Epithelial cell of esophagus (primary cell): ENCODE data around the gene STAC.

Source experiments
- DNase-seq: peaks from one replicate; pipeline ENCODE4 v3.0.0; 2010; ENCODE audit warnings: low read depth
- H3K4me3 ChIP-seq: 2 replicates; pipeline ENCODE4 v1.5.1; 2011; ENCODE audit warnings: mild to moderate bottlenecking, low read length, control low read depth
- TF ChIP-seq, protein P1 (sequence below): IDR thresholded peaks from 2 replicates; pipeline ENCODE4 v1.5.1; 2011; ENCODE audit warnings: low read depth, mild to moderate bottlenecking, low read length, control low read depth, inconsistent platforms; ENCODE audit not compliant: insufficient read depth; ENCODE audit errors: missing control alignments

Gene STAC

DNA sequence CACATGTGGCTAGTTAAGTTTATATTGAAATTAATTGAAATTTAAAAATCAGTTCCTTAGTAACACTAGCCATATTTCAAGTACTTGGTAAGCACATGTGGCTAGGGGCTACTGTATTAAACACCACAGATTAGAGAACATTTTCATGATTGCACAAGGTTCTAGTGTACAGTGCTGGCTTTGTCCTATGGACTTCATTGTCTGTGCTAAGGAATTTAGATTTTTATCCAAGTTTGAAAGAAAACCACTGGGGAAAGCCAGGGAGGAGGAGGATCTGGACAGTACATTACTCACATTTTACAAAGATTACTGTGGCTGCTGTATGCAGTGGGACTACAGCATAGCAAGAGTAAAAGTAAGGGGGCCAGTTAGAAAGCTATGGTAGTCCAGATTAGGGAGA, 13.9 kb downstream of the STAC start:
- TF ChIP-seq, protein P1, sequence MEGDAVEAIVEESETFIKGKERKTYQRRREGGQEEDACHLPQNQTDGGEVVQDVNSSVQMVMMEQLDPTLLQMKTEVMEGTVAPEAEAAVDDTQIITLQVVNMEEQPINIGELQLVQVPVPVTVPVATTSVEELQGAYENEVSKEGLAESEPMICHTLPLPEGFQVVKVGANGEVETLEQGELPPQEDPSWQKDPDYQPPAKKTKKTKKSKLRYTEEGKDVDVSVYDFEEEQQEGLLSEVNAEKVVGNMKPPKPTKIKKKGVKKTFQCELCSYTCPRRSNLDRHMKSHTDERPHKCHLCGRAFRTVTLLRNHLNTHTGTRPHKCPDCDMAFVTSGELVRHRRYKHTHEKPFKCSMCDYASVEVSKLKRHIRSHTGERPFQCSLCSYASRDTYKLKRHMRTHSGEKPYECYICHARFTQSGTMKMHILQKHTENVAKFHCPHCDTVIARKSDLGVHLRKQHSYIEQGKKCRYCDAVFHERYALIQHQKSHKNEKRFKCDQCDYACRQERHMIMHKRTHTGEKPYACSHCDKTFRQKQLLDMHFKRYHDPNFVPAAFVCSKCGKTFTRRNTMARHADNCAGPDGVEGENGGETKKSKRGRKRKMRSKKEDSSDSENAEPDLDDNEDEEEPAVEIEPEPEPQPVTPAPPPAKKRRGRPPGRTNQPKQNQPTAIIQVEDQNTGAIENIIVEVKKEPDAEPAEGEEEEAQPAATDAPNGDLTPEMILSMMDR: no peak
- no peak for DNase-seq
- no peak overlapping the region for H3K4me3 ChIP-seq

DNA sequence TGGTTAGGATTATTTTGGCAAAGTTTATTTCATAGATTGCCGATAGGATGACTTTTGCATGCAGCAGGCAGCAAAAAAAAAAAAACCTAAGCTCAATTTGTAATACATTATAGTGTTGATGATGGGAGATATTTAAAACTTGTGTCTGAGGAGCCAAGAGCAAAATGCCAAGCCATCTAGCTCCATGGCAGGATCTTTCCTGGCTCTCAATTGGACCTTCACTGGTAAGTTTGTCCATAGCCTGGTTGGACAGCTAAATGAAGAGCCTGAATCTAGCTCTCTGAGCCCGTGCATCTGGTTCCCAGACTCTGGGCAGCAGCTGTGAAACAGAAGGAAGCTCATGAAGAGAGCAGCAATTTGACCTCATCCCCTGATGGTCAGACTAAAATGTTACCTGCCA, 17.5 kb downstream of the STAC start:
- TF ChIP-seq, protein P1: no peak
- no peak overlapping the region for H3K4me3 ChIP-seq
- DNase-seq: no peak

- no peak for DNase-seq
- no peak overlapping the region for H3K4me3 ChIP-seq
- TF ChIP-seq, protein P1: no peak
Observed at GRCh38 chr3:36399933-36400332, 19.6 kb downstream of the STAC start.

- TF ChIP-seq, protein P1: no peak
- no peak overlapping the region for H3K4me3 ChIP-seq
- DNase-seq: no peak
Observed at GRCh38 chr3:36401056-36401455, 20.8 kb downstream of the STAC start.

DNA sequence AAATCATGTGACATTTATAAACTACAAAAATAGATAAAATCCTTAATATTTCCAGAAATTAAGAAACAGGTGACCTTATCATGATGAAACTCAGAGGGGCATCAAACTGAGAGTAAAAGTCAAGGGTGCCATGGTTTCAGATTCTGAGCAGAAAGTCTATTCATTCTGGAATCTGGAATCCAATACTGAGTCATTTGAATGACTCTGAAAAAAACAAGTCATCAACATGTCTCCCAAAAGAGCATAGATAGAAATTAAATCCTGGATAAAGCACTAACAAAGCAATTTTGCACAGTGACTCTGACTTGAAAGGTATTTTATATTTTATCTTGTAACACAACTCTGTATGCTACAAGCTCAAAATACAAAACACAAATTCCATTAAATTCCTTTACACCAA, 23.4 kb downstream of the STAC start:
- TF ChIP-seq, protein P1: no peak
- no peak overlapping the region for H3K4me3 ChIP-seq
- DNase-seq: peak; percentile 46

GRCh38 chr3:36405190-36405589, 24.9 kb downstream of the STAC start:
- peak; percentile 41 for DNase-seq
- TF ChIP-seq, protein P1: no peak
- H3K4me3 ChIP-seq: no peak overlapping the region

GRCh38 chr3:36408146-36408545, 27.8 kb downstream of the STAC start:
- no peak for DNase-seq
- no peak overlapping the region for H3K4me3 ChIP-seq
- TF ChIP-seq, protein P1: no peak
